NCI-H146 (cell line): Measurements from ENCODE around the gene TXNDC16.

Experiments used
- DNase-seq: peaks from one replicate; lab custom pipeline; 2025; lab: John Stamatoyannopoulos, UW

The TXNDC16 gene

GRCh38 chr14:52391881-52392615 is 160.3 kb downstream of the TXNDC16 start:
- no peak for DNase-seq
